ENCODE results near the gene LIPC. TPM values are rescaled to one million over a fixed set of nuclear protein-coding genes. Genes with fewer than 3 reads are reported as not detected.

Gene LIPC
- total RNA-seq, 1 experiment from 2014 or later = not detected

- TF ChIP-seq POLR2AphosphoS5 (IDR thresholded peaks at IDR 0.05; ENCODE audit: low read depth, low read length) = no peak
- TF ChIP-seq REST (IDR thresholded peaks at IDR 0.05; ENCODE audit: low read depth) = no peak
- TF ChIP-seq ZFX (IDR thresholded peaks at IDR 0.05) = no peak
Measured at GRCh38 chr15:58535894-58536293, 104.1 kb downstream of the LIPC start (continued).

- Histone ChIP-seq H3K4me2 (ENCODE audit: low read length) (no peak overlapping the region), H3K27me3 (ENCODE audit: insufficient read depth, low read length) (no peaks in the 10 kb centered on the region), H3K27ac (ENCODE audit: low read depth, low read length) (no peak overlapping the region), H2AFZ (ENCODE audit: low read depth, low read length, poor library complexity, severe bottlenecking) (no peak overlapping the region), H3K79me2 (ENCODE audit: insufficient read depth, low read length) (no peaks in the 10 kb centered on the region), H3K36me3 (ENCODE audit: control insufficient read depth in 1 of 2, insufficient read depth in 2 of 2, low read length in 2 of 2) (no peaks in the 10 kb centered on the region), H3K9me2 (ENCODE audit: insufficient read depth) (no peaks in the 10 kb centered on the region; the same call in 1 of the 2 replicates), H3K9me3 (ENCODE audit: control insufficient read depth in 1 of 2, insufficient read depth in 1 of 2, low read depth in 1 of 2, low read length in 2 of 2) (no peaks in the 10 kb centered on the region), H3K9ac (ENCODE audit: low read length) (no peak overlapping the region), H3K4me1 (ENCODE audit: control insufficient read depth in 1 of 2, insufficient read depth in 2 of 2, low read length in 2 of 2) (no peaks in the 10 kb centered on the region), H3K4me3 (replicated peaks in 1 of 2; ENCODE audit: low read depth in 1 of 2, low read length in 2 of 2) (no peak overlapping the region), H4K20me1 (ENCODE audit: insufficient read depth) (no peaks in the 10 kb centered on the region)
- ChIA-PET CTCF (no interaction called here), RAD21 (ENCODE audit: low non-redundant PET in 1 of 2, low total read pairs in 2 of 2, uncharacterized antibody in 2 of 2, unreplicated experiment in 2 of 2) (no interaction called here), POLR2A (no interaction called here)
- ATAC-seq = no peak
- no peak for DNase-seq (ENCODE audit: low read depth, low spot score)
- intact Hi-C loops (cut with micrococcal nuclease) = no loop called here
- BruUV-seq (replicated peaks) = no TSS peak
- TF ChIP-seq ELF1 (IDR thresholded peaks at IDR 0.05; ENCODE audit: borderline replicate concordance, low read depth) = no peak
- TF ChIP-seq SRF (IDR thresholded peaks at IDR 0.05; ENCODE audit: low read depth) = no peak
- no peak for TF ChIP-seq EZH2phosphoT487 (IDR thresholded peaks at IDR 0.05; ENCODE audit: borderline replicate concordance)
- no peak for TF ChIP-seq POLR2A (IDR thresholded peaks at IDR 0.05; ENCODE audit: borderline replicate concordance, extremely low read depth, insufficient read depth, insufficient read length)
- TF ChIP-seq FOSL1 (IDR thresholded peaks at IDR 0.05; ENCODE audit: low read depth) = no peak
- TF ChIP-seq JUND (IDR thresholded peaks at IDR 0.05) = no peak
- no peak for TF ChIP-seq ATF3 (IDR thresholded peaks at IDR 0.05)
- TF ChIP-seq REST (IDR thresholded peaks at IDR 0.05; ENCODE audit: low read depth) = no peak
- no peak for TF ChIP-seq SIN3A (IDR thresholded peaks at IDR 0.05; ENCODE audit: low read depth)
- TF ChIP-seq POLR2AphosphoS5 (IDR thresholded peaks at IDR 0.05; ENCODE audit: low read depth, low read length) = no peak
- TF ChIP-seq MAX (IDR thresholded peaks at IDR 0.05) = no peak
- no peak for TF ChIP-seq ZNF274 (IDR thresholded peaks at IDR 0.05; ENCODE audit: low read depth, low read length)
Measured at GRCh38 chr15:58536414-58536813, 104.6 kb downstream of the LIPC start.
